Upper lobe of right lung (tissue), 1 donor: Measurements from ENCODE around the gene SECTM1. TPM values are rescaled to one million over a fixed set of nuclear protein-coding genes. Genes with fewer than 3 reads are reported as not detected.
A peak's percentile ranks its signal among the peaks of the same experiment; 100 is the strongest.

Experiments
- ATAC-seq: fragments of 200-7000 bp; cut with Tn5 transposase; one replicate; pipeline ENCODE4 v1.9.1; 2020; ENCODE audit warnings: mild to moderate bottlenecking, moderate library complexity
- DNase-seq: peaks from one replicate; pipeline ENCODE4 v3.0.0-alpha.2; 2020
- H3K27ac ChIP-seq: fragments of 200-600 bp; one replicate; pipeline ENCODE4 v1.8.0; 2022
- H3K27me3 ChIP-seq: fragments of 200-600 bp; one replicate; pipeline ENCODE4 v1.8.0; 2022; ENCODE audit warnings: mild to moderate bottlenecking
- H3K36me3 ChIP-seq: fragments of 200-600 bp; one replicate; pipeline ENCODE4 v1.8.0; 2022
- H3K4me1 ChIP-seq: fragments of 200-600 bp; one replicate; pipeline ENCODE4 v1.8.0; 2022
- H3K4me3 ChIP-seq: fragments of 200-600 bp; one replicate; pipeline ENCODE4 v1.8.0; 2022; ENCODE audit warnings: mild to moderate bottlenecking
- H3K9me3 ChIP-seq: fragments of 200-600 bp; one replicate; pipeline ENCODE4 v1.8.0; 2022
- CTCF ChIP-seq: fragments of 200-600 bp; IDR thresholded peaks from one replicate; pipeline ENCODE4 v1.8.0; 2022; ENCODE audit warnings: antibody characterized with exemption
- intact Hi-C: fragments of 100-400 bp; cut with DNase I; formaldehyde crosslinking; loops from one replicate; pipeline ENCODE4 v1.11.0; 2022
- total RNA-seq: library from RNA; stranded (reverse); fragmentation: NEBNext Ultra II Directional; extraction: Animal tissue kit (Norgen Biotek cat#: 25700); gene quantifications from one replicate; pipeline ENCODE4 v1.2.1, GENCODE V29; 2021
- donor health status: DM: no; HTN: yes; CAD: no; lungs with severe emphysema.

SECTM1 gene
- total RNA-seq, 1 donor from 2014 or later = 26.4 TPM

GRCh38 chr17:82358465-82359350 lies 25.1 kb upstream of the SECTM1 start, which contains the start of gene TEX19:
Gene TEX19 (plus strand): TSS chr17:82359247. CDS start chr17:82362151, 2,904 bp downstream.
- no peaks in the 10 kb centered on the region for H3K9me3 ChIP-seq
- peaks cover 5% of the 10 kb centered on the region for H3K27me3 ChIP-seq
- H3K4me3 ChIP-seq = no peak within 1 kb of the TSS
- no peaks in the 10 kb centered on the region for H3K4me1 ChIP-seq
- no peak within 1 kb of the TSS for H3K27ac ChIP-seq
- DNase-seq (no peak), ATAC-seq (no peak)
- H3K36me3 ChIP-seq = no peaks in the 10 kb centered on the region
- TF ChIP-seq CTCF = no peak
- intact Hi-C loops = loop anchor here (10.0 kb wide), 2 partner anchors 46 to 196 kb away; no protein-coding TSS in a partner anchor

- DNase-seq (no peak), ATAC-seq (no peak)
- no peaks in the 10 kb centered on the region for H3K4me1 ChIP-seq
- intact Hi-C loops = loop anchor here (10.0 kb wide), 2 partner anchors 47 to 197 kb away; no protein-coding TSS in a partner anchor
- no peak overlapping the region for H3K27ac ChIP-seq
- TF ChIP-seq CTCF = no peak
- H3K36me3 ChIP-seq = no peaks in the 10 kb centered on the region
- H3K4me3 ChIP-seq = no peak overlapping the region
- H3K27me3 ChIP-seq = peaks cover 5% of the 10 kb centered on the region
- no peaks in the 10 kb centered on the region for H3K9me3 ChIP-seq
Observed at GRCh38 chr17:82357394-82357793, 23.8 kb upstream of the SECTM1 start.

GRCh38 chr17:82356845-82357355 lies 23.3 kb upstream of the SECTM1 start:
- Histone ChIP-seq H3K27me3 (peaks cover 5% of the 10 kb centered on the region), H3K9me3 (no peaks in the 10 kb centered on the region), H3K4me1 (no peaks in the 10 kb centered on the region), H3K4me3 (no peak overlapping the region), H3K36me3 (no peaks in the 10 kb centered on the region), H3K27ac (peak overlapping the region; percentile 36)
- TF ChIP-seq CTCF = no peak
- DNase-seq (peak; percentile 76), ATAC-seq (peak; percentile 82)
- intact Hi-C loops = loop anchor here (10.0 kb wide), 2 partner anchors 48 to 198 kb away; no protein-coding TSS in a partner anchor

GRCh38 chr17:82355770-82356427 lies 22.3 kb upstream of the SECTM1 start:
- no peak for TF ChIP-seq CTCF
- Histone ChIP-seq H3K27ac (no peak overlapping the region), H3K4me1 (no peaks in the 10 kb centered on the region), H3K27me3 (peaks cover 5% of the 10 kb centered on the region), H3K36me3 (no peaks in the 10 kb centered on the region), H3K9me3 (no peaks in the 10 kb centered on the region), H3K4me3 (no peak overlapping the region)
- intact Hi-C loops = loop anchor here (10.0 kb wide), 2 partner anchors 49 to 199 kb away; no protein-coding TSS in a partner anchor
- ATAC-seq (peak; percentile 82), DNase-seq (peak; percentile 81)

GRCh38 chr17:82354804-82355308 lies 21.3 kb upstream of the SECTM1 start:
- TF ChIP-seq CTCF = no peak
- no peak for ATAC-seq
- no peak overlapping the region for H3K27ac ChIP-seq
- peaks cover 14% of the 10 kb centered on the region for H3K27me3 ChIP-seq
- H3K9me3 ChIP-seq = no peaks in the 10 kb centered on the region
- H3K4me1 ChIP-seq = no peaks in the 10 kb centered on the region
- H3K4me3 ChIP-seq = no peak overlapping the region
- H3K36me3 ChIP-seq = no peaks in the 10 kb centered on the region
- DNase-seq = no peak
- intact Hi-C loops = loop anchor here (10.0 kb wide), 2 partner anchors 50 to 200 kb away; no protein-coding TSS in a partner anchor
